WTC11 (cell line): Measurements from ENCODE around the gene PADI1. TPM values are rescaled to one million over a fixed set of nuclear protein-coding genes. Genes with fewer than 3 reads are reported as not detected.

ENCODE experiments used
- ATAC-seq: fragments of 200-7000 bp; cut with Tn5 transposase; 2 replicates; pipeline ENCODE4 v1.10.0; 2021; ENCODE audit warnings: mild to moderate bottlenecking, moderate library complexity
- CTCF ChIA-PET: fragments of 300-600 bp; sonication (Branson Sonifier 250); formaldehyde crosslinking; loops from one replicate; lab custom pipeline; 2021; ENCODE audit warnings: antibody characterized with exemption; lab: Charles Lee
- POLR2A ChIA-PET: fragments of 350-600 bp; sonication (Branson Sonifier 250); formaldehyde crosslinking; loops from one replicate; lab custom pipeline; 2021; ENCODE audit warnings: antibody characterized with exemption; lab: Charles Lee
- DNase-seq: peaks from one replicate; pipeline ENCODE4 v3.0.0; 2021; ENCODE audit warnings: low spot score
- H3K27ac Mint-ChIP-seq: 2 replicates; pipeline ENCODE4 v1.8.0; 2021; ENCODE audit warnings: mixed read lengths
- H3K27me3 Mint-ChIP-seq: 2 replicates; pipeline ENCODE4 v1.8.0; 2021; ENCODE audit warnings: low read depth, mild to moderate bottlenecking, moderate library complexity, mixed read lengths
- H3K36me3 Mint-ChIP-seq: 2 replicates; pipeline ENCODE4 v1.8.0; 2021; ENCODE audit warnings: mixed read lengths
- H3K4me1 Mint-ChIP-seq: 2 replicates; pipeline ENCODE4 v1.8.0; 2022; ENCODE audit warnings: mixed read lengths
- H3K4me3 Mint-ChIP-seq: 2 replicates; pipeline ENCODE4 v1.8.0; 2021; ENCODE audit warnings: mild to moderate bottlenecking, moderate library complexity, mixed read lengths
- H3K9me3 Mint-ChIP-seq: 2 replicates; pipeline ENCODE4 v1.8.0; 2021; ENCODE audit warnings: mixed read lengths
- FOXP1 ChIP-seq: sonication (generic); formaldehyde crosslinking; IDR thresholded peaks from 2 replicates; pipeline ENCODE4 v1.8.0; 2022; ENCODE audit warnings: missing genetic modification reagents, mild to moderate bottlenecking, moderate library complexity, borderline replicate concordance
- GABPB1 ChIP-seq: sonication (generic); formaldehyde crosslinking; IDR thresholded peaks from 2 replicates; pipeline ENCODE4 v1.8.1; 2023; ENCODE audit warnings: mild to moderate bottlenecking, missing genetic modification reagents
- GRHL2 ChIP-seq: fragments of 250-450 bp; sonication (Bioruptor Pico); IDR thresholded peaks from 2 replicates; pipeline ENCODE4 v1.8.0; 2022; ENCODE audit warnings: mild to moderate bottlenecking, moderate library complexity; ENCODE audit not compliant: insufficient replicate concordance, severe bottlenecking
- JUN ChIP-seq: sonication (generic); formaldehyde crosslinking; IDR thresholded peaks from 2 replicates; pipeline ENCODE4 v1.8.0; 2023; ENCODE audit warnings: mild to moderate bottlenecking, missing genetic modification reagents
- NFE2L1 ChIP-seq: sonication (generic); formaldehyde crosslinking; IDR thresholded peaks from 2 replicates; pipeline ENCODE4 v1.8.1; 2023; ENCODE audit warnings: missing genetic modification reagents
- NFYB ChIP-seq: sonication (generic); formaldehyde crosslinking; conservative IDR thresholded peaks from 2 replicates; pipeline ENCODE4 v1.8.0; 2022; ENCODE audit warnings: low read depth, missing genetic modification reagents
- NR2C2 ChIP-seq: sonication (generic); formaldehyde crosslinking; IDR thresholded peaks from 2 replicates; pipeline ENCODE4 v1.8.0; 2022; ENCODE audit warnings: mild to moderate bottlenecking, missing genetic modification reagents
- NR3C1 ChIP-seq: sonication (generic); formaldehyde crosslinking; conservative IDR thresholded peaks from 2 replicates; pipeline ENCODE4 v1.8.1; 2023; ENCODE audit warnings: low read depth, mild to moderate bottlenecking, missing genetic modification reagents
- RELA ChIP-seq: sonication (generic); formaldehyde crosslinking; IDR thresholded peaks from 2 replicates; pipeline ENCODE4 v1.8.1; 2022; ENCODE audit warnings: missing genetic modification reagents, mild to moderate bottlenecking, borderline replicate concordance
- RORB ChIP-seq: fragments of 250-450 bp; sonication (Bioruptor Pico); IDR thresholded peaks from 2 replicates; pipeline ENCODE4 v1.9.0; 2021; ENCODE audit warnings: mild to moderate bottlenecking
- SOX15 ChIP-seq: fragments of 250-450 bp; sonication (Bioruptor Pico); IDR thresholded peaks from 2 replicates; pipeline ENCODE4 v1.9.0; 2021; ENCODE audit warnings: mild to moderate bottlenecking
- ZNF416 ChIP-seq: fragments of 250-450 bp; sonication (Bioruptor Pico); IDR thresholded peaks from 2 replicates; pipeline ENCODE4 v1.9.0; 2021; ENCODE audit warnings: mild to moderate bottlenecking, inconsistent platforms
- total RNA-seq: library from RNA; stranded (reverse); gene quantifications from 3 replicates; pipeline ENCODE4 v1.2.3, GENCODE V29; 2021
- TF ChIP-seq, protein P1 (sequence below): fragments of 200-600 bp; IDR thresholded peaks from 2 replicates; pipeline ENCODE4 v1.8.0; 2022; ENCODE audit warnings: antibody characterized with exemption
- TF ChIP-seq, protein P2 (sequence below): fragments of 250-450 bp; sonication (Bioruptor Pico); IDR thresholded peaks from 2 replicates; pipeline ENCODE4 v1.9.0; 2021; ENCODE audit warnings: moderate library complexity, mild to moderate bottlenecking, inconsistent platforms, borderline replicate concordance
- TF ChIP-seq, protein P3 (sequence below): sonication (generic); formaldehyde crosslinking; IDR thresholded peaks from 2 replicates; pipeline ENCODE4 v1.8.1; 2023; ENCODE audit warnings: mild to moderate bottlenecking, moderate library complexity, missing genetic modification reagents
- TF ChIP-seq, protein P4 (sequence below): sonication (generic); formaldehyde crosslinking; IDR thresholded peaks from 2 replicates; pipeline ENCODE4 v1.8.1; 2022; ENCODE audit warnings: mild to moderate bottlenecking, missing genetic modification reagents, moderate library complexity, borderline replicate concordance
- TF ChIP-seq, protein P5 (sequence below): sonication (generic); formaldehyde crosslinking; IDR thresholded peaks from 2 replicates; pipeline ENCODE4 v1.8.0; 2022; ENCODE audit warnings: mild to moderate bottlenecking, missing genetic modification reagents
- TF ChIP-seq, protein P6 (sequence below): fragments of 250-450 bp; sonication (Bioruptor Pico); IDR thresholded peaks from 2 replicates; pipeline ENCODE4 v1.9.0; 2021; ENCODE audit warnings: mild to moderate bottlenecking
- TF ChIP-seq, protein P7 (sequence below): sonication (generic); formaldehyde crosslinking; conservative IDR thresholded peaks from 2 replicates; pipeline ENCODE4 v1.8.1; 2023; ENCODE audit warnings: mild to moderate bottlenecking, low read depth, missing genetic modification reagents, moderate library complexity
- TF ChIP-seq, protein P8 (sequence below): sonication (generic); formaldehyde crosslinking; IDR thresholded peaks from 2 replicates; pipeline ENCODE4 v1.8.0; 2023; ENCODE audit warnings: mild to moderate bottlenecking, missing genetic modification reagents

PADI1 gene
- total RNA-seq, 1 experiment from 2014 or later, result 0.15 TPM

DNA sequence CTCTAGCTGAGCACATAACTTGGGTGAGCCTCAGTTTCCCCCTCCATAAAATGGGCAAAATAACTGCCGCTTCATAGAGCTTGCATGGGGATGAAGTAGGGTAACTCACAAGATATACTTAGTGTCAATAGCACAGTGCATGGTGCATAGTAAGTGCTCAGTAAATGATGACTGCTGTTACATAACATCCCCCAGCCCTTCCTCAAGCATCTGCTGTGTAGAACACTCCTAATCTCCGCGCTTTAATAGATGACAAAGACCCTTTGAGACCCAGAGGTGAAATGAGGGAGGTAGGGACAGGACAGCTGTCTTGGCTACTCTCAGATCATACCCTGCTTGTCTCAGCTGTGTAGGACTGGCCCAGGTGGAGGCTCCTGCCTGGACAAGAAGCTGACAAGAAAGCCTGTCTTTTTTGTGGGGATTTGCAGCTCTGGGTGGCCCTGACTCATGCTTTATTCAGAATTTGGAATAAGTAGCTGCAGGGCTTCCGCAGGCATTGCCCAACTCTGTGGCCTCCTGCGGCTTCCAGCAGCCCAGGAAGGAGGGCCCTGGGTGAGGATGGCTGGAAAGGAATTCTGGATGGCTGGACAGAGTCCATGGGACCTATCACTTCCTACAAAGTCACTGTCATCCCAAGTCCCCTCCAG lies 82.3 kb downstream of the PADI1 start (continued):
- TF ChIP-seq, protein P1, sequence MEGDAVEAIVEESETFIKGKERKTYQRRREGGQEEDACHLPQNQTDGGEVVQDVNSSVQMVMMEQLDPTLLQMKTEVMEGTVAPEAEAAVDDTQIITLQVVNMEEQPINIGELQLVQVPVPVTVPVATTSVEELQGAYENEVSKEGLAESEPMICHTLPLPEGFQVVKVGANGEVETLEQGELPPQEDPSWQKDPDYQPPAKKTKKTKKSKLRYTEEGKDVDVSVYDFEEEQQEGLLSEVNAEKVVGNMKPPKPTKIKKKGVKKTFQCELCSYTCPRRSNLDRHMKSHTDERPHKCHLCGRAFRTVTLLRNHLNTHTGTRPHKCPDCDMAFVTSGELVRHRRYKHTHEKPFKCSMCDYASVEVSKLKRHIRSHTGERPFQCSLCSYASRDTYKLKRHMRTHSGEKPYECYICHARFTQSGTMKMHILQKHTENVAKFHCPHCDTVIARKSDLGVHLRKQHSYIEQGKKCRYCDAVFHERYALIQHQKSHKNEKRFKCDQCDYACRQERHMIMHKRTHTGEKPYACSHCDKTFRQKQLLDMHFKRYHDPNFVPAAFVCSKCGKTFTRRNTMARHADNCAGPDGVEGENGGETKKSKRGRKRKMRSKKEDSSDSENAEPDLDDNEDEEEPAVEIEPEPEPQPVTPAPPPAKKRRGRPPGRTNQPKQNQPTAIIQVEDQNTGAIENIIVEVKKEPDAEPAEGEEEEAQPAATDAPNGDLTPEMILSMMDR, result no peak
- TF ChIP-seq RELA (no peak), SOX15 (no peak), NFYB (CRISPR knock-in tag) (no peak), NR3C1 (CRISPR knock-in tag) (no peak)
- TF ChIP-seq, protein P2, sequence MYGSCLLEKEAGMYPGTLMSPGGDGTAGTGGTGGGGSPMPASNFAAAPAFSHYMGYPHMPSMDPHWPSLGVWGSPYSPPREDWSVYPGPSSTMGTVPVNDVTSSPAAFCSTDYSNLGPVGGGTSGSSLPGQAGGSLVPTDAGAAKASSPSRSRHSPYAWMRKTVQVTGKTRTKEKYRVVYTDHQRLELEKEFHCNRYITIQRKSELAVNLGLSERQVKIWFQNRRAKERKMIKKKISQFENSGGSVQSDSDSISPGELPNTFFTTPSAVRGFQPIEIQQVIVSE (CRISPR knock-in tag), result no peak
- TF ChIP-seq, protein P3, sequence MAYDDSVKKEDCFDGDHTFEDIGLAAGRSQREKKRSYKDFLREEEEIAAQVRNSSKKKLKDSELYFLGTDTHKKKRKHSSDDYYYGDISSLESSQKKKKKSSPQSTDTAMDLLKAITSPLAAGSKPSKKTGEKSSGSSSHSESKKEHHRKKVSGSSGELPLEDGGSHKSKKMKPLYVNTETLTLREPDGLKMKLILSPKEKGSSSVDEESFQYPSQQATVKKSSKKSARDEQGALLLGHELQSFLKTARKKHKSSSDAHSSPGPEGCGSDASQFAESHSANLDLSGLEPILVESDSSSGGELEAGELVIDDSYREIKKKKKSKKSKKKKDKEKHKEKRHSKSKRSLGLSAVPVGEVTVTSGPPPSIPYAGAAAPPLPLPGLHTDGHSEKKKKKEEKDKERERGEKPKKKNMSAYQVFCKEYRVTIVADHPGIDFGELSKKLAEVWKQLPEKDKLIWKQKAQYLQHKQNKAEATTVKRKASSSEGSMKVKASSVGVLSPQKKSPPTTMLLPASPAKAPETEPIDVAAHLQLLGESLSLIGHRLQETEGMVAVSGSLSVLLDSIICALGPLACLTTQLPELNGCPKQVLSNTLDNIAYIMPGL (CRISPR knock-in tag), result no peak
- TF ChIP-seq, protein P4, sequence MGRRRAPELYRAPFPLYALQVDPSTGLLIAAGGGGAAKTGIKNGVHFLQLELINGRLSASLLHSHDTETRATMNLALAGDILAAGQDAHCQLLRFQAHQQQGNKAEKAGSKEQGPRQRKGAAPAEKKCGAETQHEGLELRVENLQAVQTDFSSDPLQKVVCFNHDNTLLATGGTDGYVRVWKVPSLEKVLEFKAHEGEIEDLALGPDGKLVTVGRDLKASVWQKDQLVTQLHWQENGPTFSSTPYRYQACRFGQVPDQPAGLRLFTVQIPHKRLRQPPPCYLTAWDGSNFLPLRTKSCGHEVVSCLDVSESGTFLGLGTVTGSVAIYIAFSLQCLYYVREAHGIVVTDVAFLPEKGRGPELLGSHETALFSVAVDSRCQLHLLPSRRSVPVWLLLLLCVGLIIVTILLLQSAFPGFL (CRISPR knock-in tag), result no peak

DNA sequence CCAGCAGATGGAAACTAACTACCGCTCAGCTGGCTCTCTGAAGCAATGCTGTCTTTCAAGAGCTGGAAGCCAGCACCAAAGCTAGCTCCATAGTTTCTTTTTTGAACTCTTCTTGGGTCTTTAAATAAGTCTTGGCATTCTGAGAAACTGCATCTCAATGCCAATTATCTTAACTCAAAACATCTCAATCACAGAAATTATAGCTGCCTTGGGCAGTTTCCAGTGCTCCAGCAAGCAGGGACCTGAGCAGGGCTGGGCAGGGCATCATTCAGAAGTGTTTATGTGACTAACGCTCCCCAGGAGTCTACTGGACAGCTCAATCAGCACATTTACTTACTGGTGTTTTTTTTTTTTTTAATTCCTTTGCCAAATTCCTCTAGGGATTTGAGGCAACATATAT lies 84.8 kb downstream of the PADI1 start:
- H3K9me3 Mint-ChIP-seq, result no peaks in the 10 kb centered on the region
- peaks cover 3% of the 10 kb centered on the region; the same call in 1 of the 2 replicates for H3K4me1 Mint-ChIP-seq
- ChIA-PET CTCF (no interaction called here), POLR2A (no interaction called here)
- peaks cover 2% of the 10 kb centered on the region; the same call in 1 of the 2 replicates for H3K27me3 Mint-ChIP-seq
- DNase-seq (no peak), ATAC-seq (no peak)
- no peak overlapping the region for H3K4me3 Mint-ChIP-seq
- H3K36me3 Mint-ChIP-seq, result no peaks in the 10 kb centered on the region
- no peak overlapping the region for H3K27ac Mint-ChIP-seq
- TF ChIP-seq, protein P5, sequence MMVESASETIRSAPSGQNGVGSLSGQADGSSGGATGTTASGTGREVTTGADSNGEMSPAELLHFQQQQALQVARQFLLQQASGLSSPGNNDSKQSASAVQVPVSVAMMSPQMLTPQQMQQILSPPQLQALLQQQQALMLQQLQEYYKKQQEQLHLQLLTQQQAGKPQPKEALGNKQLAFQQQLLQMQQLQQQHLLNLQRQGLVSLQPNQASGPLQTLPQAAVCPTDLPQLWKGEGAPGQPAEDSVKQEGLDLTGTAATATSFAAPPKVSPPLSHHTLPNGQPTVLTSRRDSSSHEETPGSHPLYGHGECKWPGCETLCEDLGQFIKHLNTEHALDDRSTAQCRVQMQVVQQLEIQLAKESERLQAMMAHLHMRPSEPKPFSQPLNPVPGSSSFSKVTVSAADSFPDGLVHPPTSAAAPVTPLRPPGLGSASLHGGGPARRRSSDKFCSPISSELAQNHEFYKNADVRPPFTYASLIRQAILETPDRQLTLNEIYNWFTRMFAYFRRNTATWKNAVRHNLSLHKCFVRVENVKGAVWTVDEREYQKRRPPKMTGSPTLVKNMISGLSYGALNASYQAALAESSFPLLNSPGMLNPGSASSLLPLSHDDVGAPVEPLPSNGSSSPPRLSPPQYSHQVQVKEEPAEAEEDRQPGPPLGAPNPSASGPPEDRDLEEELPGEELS, result no peak
- no peak for TF ChIP-seq FOXP1 (CRISPR knock-in tag)
- TF ChIP-seq, protein P6, sequence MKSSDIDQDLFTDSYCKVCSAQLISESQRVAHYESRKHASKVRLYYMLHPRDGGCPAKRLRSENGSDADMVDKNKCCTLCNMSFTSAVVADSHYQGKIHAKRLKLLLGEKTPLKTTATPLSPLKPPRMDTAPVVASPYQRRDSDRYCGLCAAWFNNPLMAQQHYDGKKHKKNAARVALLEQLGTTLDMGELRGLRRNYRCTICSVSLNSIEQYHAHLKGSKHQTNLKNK (CRISPR knock-in tag), result no peak
- TF ChIP-seq, protein P7, sequence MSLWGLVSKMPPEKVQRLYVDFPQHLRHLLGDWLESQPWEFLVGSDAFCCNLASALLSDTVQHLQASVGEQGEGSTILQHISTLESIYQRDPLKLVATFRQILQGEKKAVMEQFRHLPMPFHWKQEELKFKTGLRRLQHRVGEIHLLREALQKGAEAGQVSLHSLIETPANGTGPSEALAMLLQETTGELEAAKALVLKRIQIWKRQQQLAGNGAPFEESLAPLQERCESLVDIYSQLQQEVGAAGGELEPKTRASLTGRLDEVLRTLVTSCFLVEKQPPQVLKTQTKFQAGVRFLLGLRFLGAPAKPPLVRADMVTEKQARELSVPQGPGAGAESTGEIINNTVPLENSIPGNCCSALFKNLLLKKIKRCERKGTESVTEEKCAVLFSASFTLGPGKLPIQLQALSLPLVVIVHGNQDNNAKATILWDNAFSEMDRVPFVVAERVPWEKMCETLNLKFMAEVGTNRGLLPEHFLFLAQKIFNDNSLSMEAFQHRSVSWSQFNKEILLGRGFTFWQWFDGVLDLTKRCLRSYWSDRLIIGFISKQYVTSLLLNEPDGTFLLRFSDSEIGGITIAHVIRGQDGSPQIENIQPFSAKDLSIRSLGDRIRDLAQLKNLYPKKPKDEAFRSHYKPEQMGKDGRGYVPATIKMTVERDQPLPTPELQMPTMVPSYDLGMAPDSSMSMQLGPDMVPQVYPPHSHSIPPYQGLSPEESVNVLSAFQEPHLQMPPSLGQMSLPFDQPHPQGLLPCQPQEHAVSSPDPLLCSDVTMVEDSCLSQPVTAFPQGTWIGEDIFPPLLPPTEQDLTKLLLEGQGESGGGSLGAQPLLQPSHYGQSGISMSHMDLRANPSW, result no peak
- no peak for TF ChIP-seq GABPB1 (CRISPR knock-in tag)
- TF ChIP-seq NFE2L1 (CRISPR knock-in tag), result no peak
- TF ChIP-seq, protein P8, sequence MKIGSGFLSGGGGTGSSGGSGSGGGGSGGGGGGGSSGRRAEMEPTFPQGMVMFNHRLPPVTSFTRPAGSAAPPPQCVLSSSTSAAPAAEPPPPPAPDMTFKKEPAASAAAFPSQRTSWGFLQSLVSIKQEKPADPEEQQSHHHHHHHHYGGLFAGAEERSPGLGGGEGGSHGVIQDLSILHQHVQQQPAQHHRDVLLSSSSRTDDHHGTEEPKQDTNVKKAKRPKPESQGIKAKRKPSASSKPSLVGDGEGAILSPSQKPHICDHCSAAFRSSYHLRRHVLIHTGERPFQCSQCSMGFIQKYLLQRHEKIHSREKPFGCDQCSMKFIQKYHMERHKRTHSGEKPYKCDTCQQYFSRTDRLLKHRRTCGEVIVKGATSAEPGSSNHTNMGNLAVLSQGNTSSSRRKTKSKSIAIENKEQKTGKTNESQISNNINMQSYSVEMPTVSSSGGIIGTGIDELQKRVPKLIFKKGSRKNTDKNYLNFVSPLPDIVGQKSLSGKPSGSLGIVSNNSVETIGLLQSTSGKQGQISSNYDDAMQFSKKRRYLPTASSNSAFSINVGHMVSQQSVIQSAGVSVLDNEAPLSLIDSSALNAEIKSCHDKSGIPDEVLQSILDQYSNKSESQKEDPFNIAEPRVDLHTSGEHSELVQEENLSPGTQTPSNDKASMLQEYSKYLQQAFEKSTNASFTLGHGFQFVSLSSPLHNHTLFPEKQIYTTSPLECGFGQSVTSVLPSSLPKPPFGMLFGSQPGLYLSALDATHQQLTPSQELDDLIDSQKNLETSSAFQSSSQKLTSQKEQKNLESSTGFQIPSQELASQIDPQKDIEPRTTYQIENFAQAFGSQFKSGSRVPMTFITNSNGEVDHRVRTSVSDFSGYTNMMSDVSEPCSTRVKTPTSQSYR (CRISPR knock-in tag), result no peak
- TF ChIP-seq GRHL2 (CRISPR knock-in tag), result no peak
- TF ChIP-seq ZNF416 (CRISPR knock-in tag), result no peak
- TF ChIP-seq NFYB (CRISPR knock-in tag), result no peak
- TF ChIP-seq RORB (CRISPR knock-in tag), result no peak
- TF ChIP-seq NR2C2 (CRISPR knock-in tag), result no peak
- TF ChIP-seq JUN (CRISPR knock-in tag), result no peak
